ENCODE data around the gene SENP3. TPM values are rescaled to one million over a fixed set of nuclear protein-coding genes. Genes with fewer than 3 reads are reported as not detected.
A peak's percentile ranks its signal among the peaks of the same experiment; 100 is the strongest.

Gene SENP3
- total RNA-seq = 54.2 TPM
- polyA plus RNA-seq = 44.7 TPM
- long read RNA-seq, donor 1, transcript SENP3-205 (1 exons, 527 nt) = major isoform, 17 of 17 reads
- long read RNA-seq, donor 1, partial matches to known transcripts = 0 of 17 reads
- long read RNA-seq, donor 1, other reads (novel, unspliced or antisense) = 0 of 17 reads
- long read RNA-seq, donor 2 = 0 reads
- long read RNA-seq, donor 3, transcript SENP3-201 (11 exons, 2,611 nt) = minor isoform, 9 of 137 reads
- long read RNA-seq, donor 3, transcript SENP3-205 (1 exons, 527 nt) = major isoform, 114 of 137 reads
- long read RNA-seq, donor 3, partial matches to known transcripts = 13 of 137 reads
- long read RNA-seq, donor 3, other reads (novel, unspliced or antisense) = 0 of 137 reads
- long read RNA-seq, donor 4, transcript SENP3-205 (1 exons, 527 nt) = major isoform, 47 of 47 reads
- long read RNA-seq, donor 4, partial matches to known transcripts = 0 of 47 reads
- long read RNA-seq, donor 4, other reads (novel, unspliced or antisense) = 0 of 47 reads
- long read RNA-seq, donor 5, transcript SENP3-201 (11 exons, 2,611 nt) = minor isoform, 9 of 182 reads
- long read RNA-seq, donor 5, transcript SENP3-205 (1 exons, 527 nt) = major isoform, 165 of 182 reads
- long read RNA-seq, donor 5, partial matches to known transcripts = 8 of 182 reads
- long read RNA-seq, donor 5, other reads (novel, unspliced or antisense) = 0 of 182 reads
- long read RNA-seq, donor 6, transcript SENP3-205 (1 exons, 527 nt) = major isoform, 28 of 50 reads
- long read RNA-seq, donor 6, transcript SENP3-201 (11 exons, 2,611 nt) = minor isoform, 5 of 50 reads
- long read RNA-seq, donor 6, partial matches to known transcripts = 12 of 50 reads
- long read RNA-seq, donor 6, other reads (novel, unspliced or antisense) = 5 of 50 reads
- long read RNA-seq, donor 7, transcript SENP3-205 (1 exons, 527 nt) = major isoform, 30 of 43 reads
- long read RNA-seq, donor 7, partial matches to known transcripts = 7 of 43 reads
- long read RNA-seq, donor 7, other reads (novel, unspliced or antisense) = 6 of 43 reads
- long read RNA-seq, donor 8, transcript SENP3-205 (1 exons, 527 nt) = major isoform, 23 of 25 reads
- long read RNA-seq, donor 8, partial matches to known transcripts = 0 of 25 reads
- long read RNA-seq, donor 8, other reads (novel, unspliced or antisense) = 0 of 25 reads
- long read RNA-seq, donor 9, transcript SENP3-205 (1 exons, 527 nt) = major isoform, 58 of 60 reads
- long read RNA-seq, donor 9, partial matches to known transcripts = 0 of 60 reads
- long read RNA-seq, donor 9, other reads (novel, unspliced or antisense) = 0 of 60 reads
- long read RNA-seq, donor 10, transcript SENP3-205 (1 exons, 527 nt) = major isoform, 36 of 44 reads
- long read RNA-seq, donor 10, partial matches to known transcripts = 5 of 44 reads
- long read RNA-seq, donor 10, other reads (novel, unspliced or antisense) = 0 of 44 reads

DNA sequence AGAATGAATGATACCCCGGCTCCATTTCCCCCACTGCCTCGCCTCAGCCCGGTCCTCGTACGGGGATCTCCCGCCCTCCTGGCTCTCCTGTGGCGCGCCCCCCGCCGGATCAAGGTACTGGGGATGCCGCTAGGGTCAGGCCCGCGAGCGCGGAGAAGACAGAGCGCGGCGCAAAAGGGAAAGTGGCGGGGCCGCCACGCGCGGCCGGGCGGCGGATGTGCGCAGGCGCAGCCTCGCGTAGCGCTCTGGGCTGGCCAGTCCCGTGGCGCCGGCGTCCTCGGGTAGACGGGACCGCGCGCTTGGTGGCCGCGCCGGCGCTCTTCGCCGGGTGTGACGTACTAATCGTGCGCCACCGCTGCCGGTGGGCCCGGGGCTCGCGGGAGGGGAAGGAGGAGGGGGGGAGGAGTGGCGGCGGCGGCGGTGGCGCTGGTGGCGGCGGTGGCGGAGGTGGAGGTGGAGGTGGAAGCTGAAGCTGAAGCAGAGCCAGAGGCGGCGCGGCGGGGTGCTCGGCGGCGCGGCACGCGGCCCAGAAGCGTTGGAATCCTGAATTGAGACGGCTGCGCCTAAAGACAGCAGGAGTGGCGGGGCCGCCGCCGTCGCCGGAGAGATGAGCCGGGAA is at the start of gene SENP3:
Gene SENP3 (plus strand): TSS at position 331 of the 619 bp plus-strand sequence. CDS start 1,158 bp downstream, outside the sequence.
- DNase-seq (ENCODE audit: low read depth in 6 of 9, low spot score in 9 of 9) = peak in 8 of 9 donors; percentile 65 to 91 (median 81)
- WGBS = under 1% methylated on average over 82 of the region's 82 CpGs
- peak within 1 kb of the TSS; percentile 69 to 82 for H3K4me3 ChIP-seq (ENCODE audit: low read length in 2 of 2)
- peak within 1 kb of the TSS; percentile 92 to 93 for H3K27ac ChIP-seq (ENCODE audit: low read depth in 1 of 2, low read length in 1 of 2)
- peaks cover 30 to 59% of the 10 kb centered on the region in 2 donors for H3K4me1 ChIP-seq (ENCODE audit: control insufficient read depth in 2 of 2, insufficient read depth in 2 of 2, low read length in 2 of 2)
- H3K27me3 ChIP-seq (ENCODE audit: control insufficient read depth in 2 of 2, insufficient read depth in 1 of 2, low read length in 1 of 2) = peaks cover 0 to 20% of the 10 kb centered on the region in 2 donors
- H3K36me3 ChIP-seq (ENCODE audit: control insufficient read depth in 2 of 2, insufficient read depth in 2 of 2, low read length in 1 of 2) = peaks cover 23 to 36% of the 10 kb centered on the region in 2 donors
- peaks cover 0 to 8% of the 10 kb centered on the region in 2 donors for H3K9me3 ChIP-seq (ENCODE audit: control insufficient read depth in 2 of 2, insufficient read depth in 1 of 2, low read length in 1 of 2)

GRCh38 chr17:7512105-7512504 is 49.6 kb upstream of the SENP3 start:
- no peaks in the 10 kb centered on the region for H3K4me1 ChIP-seq (ENCODE audit: control insufficient read depth in 2 of 2, insufficient read depth in 2 of 2, low read length in 2 of 2)
- H3K27me3 ChIP-seq (ENCODE audit: control insufficient read depth in 2 of 2, insufficient read depth in 1 of 2, low read length in 1 of 2) = no peaks in the 10 kb centered on the region
- H3K27ac ChIP-seq (ENCODE audit: low read depth in 1 of 2, low read length in 1 of 2) = no peak overlapping the region
- no peak for DNase-seq (ENCODE audit: low read depth in 6 of 9, low spot score in 9 of 9)
- H3K9me3 ChIP-seq (ENCODE audit: control insufficient read depth in 2 of 2, insufficient read depth in 1 of 2, low read length in 1 of 2) = no peaks in the 10 kb centered on the region
- no peak overlapping the region for H3K4me3 ChIP-seq (ENCODE audit: low read length in 2 of 2)
- WGBS = 98% methylated on average over 15 of the region's 15 CpGs
- H3K36me3 ChIP-seq (ENCODE audit: control insufficient read depth in 2 of 2, insufficient read depth in 2 of 2, low read length in 1 of 2) = peaks cover 72 to 80% of the 10 kb centered on the region in 2 donors

DNA sequence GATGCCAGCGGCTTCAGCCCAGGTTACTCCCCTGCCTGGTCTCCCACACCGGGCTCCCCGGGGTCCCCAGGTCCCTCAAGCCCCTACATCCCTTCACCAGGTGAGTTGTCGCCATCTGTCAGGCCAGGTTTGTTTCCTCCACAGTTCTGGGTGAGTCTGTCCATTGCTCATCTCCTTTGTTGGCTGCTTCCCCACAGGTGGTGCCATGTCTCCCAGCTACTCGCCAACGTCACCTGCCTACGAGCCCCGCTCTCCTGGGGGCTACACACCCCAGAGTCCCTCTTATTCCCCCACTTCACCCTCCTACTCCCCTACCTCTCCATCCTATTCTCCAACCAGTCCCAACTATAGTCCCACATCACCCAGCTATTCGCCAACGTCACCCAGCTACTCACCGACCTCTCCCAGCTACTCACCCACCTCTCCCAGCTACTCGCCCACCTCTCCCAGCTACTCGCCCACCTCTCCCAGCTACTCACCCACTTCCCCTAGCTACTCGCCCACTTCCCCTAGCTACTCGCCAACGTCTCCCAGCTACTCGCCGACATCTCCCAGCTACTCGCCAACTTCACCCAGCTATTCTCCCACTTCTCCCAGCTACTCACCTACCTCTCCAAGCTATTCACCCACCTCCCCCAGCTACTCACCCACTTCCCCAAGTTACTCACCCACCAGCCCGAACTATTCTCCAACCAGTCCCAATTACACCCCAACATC is 48.7 kb upstream of the SENP3 start:
- 95% methylated on average over 20 of the region's 20 CpGs for WGBS
- no peak overlapping the region for H3K4me3 ChIP-seq (ENCODE audit: low read length in 2 of 2)
- no peak overlapping the region for H3K27ac ChIP-seq (ENCODE audit: low read depth in 1 of 2, low read length in 1 of 2)
- H3K27me3 ChIP-seq (ENCODE audit: control insufficient read depth in 2 of 2, insufficient read depth in 1 of 2, low read length in 1 of 2) = no peaks in the 10 kb centered on the region
- H3K4me1 ChIP-seq (ENCODE audit: control insufficient read depth in 2 of 2, insufficient read depth in 2 of 2, low read length in 2 of 2) = no peaks in the 10 kb centered on the region
- H3K36me3 ChIP-seq (ENCODE audit: control insufficient read depth in 2 of 2, insufficient read depth in 2 of 2, low read length in 1 of 2) = peaks cover 67 to 73% of the 10 kb centered on the region in 2 donors
- DNase-seq (ENCODE audit: low read depth in 6 of 9, low spot score in 9 of 9) = no peak
- H3K9me3 ChIP-seq (ENCODE audit: control insufficient read depth in 2 of 2, insufficient read depth in 1 of 2, low read length in 1 of 2) = no peaks in the 10 kb centered on the region

- DNase-seq (ENCODE audit: low read depth in 6 of 9, low spot score in 9 of 9) = no peak
- Histone ChIP-seq H3K27ac (ENCODE audit: low read depth in 1 of 2, low read length in 1 of 2) (no peak overlapping the region), H3K4me1 (ENCODE audit: control insufficient read depth in 2 of 2, insufficient read depth in 2 of 2, low read length in 2 of 2) (no peaks in the 10 kb centered on the region), H3K4me3 (ENCODE audit: low read length in 2 of 2) (no peak overlapping the region), H3K9me3 (ENCODE audit: control insufficient read depth in 2 of 2, insufficient read depth in 1 of 2, low read length in 1 of 2) (no peaks in the 10 kb centered on the region), H3K27me3 (ENCODE audit: control insufficient read depth in 2 of 2, insufficient read depth in 1 of 2, low read length in 1 of 2) (no peaks in the 10 kb centered on the region), H3K36me3 (ENCODE audit: control insufficient read depth in 2 of 2, insufficient read depth in 2 of 2, low read length in 1 of 2) (peaks cover 58 to 63% of the 10 kb centered on the region in 2 donors)
- 95% methylated on average over 17 of the region's 17 CpGs for WGBS
These were observed 47.8 kb upstream of the SENP3 start for GRCh38 chr17:7513850-7514419.

GRCh38 chr17:7515911-7516610 is 45.7 kb upstream of the SENP3 start:
- H3K9me3 ChIP-seq (ENCODE audit: control insufficient read depth in 2 of 2, insufficient read depth in 1 of 2, low read length in 1 of 2) = no peaks in the 10 kb centered on the region
- no peaks in the 10 kb centered on the region for H3K27me3 ChIP-seq (ENCODE audit: control insufficient read depth in 2 of 2, insufficient read depth in 1 of 2, low read length in 1 of 2)
- DNase-seq (ENCODE audit: low read depth in 6 of 9, low spot score in 9 of 9) = no peak
- peaks cover 37 to 42% of the 10 kb centered on the region in 2 donors for H3K36me3 ChIP-seq (ENCODE audit: control insufficient read depth in 2 of 2, insufficient read depth in 2 of 2, low read length in 1 of 2)
- no peak overlapping the region for H3K4me3 ChIP-seq (ENCODE audit: low read length in 2 of 2)
- WGBS = 92% methylated on average over 13 of the region's 13 CpGs
- H3K4me1 ChIP-seq (ENCODE audit: control insufficient read depth in 2 of 2, insufficient read depth in 2 of 2, low read length in 2 of 2) = no peaks in the 10 kb centered on the region
- H3K27ac ChIP-seq (ENCODE audit: low read depth in 1 of 2, low read length in 1 of 2) = no peak overlapping the region

- peaks cover 0 to 18% of the 10 kb centered on the region in 2 donors for H3K9me3 ChIP-seq (ENCODE audit: control insufficient read depth in 2 of 2, insufficient read depth in 1 of 2, low read length in 1 of 2)
- H3K4me3 ChIP-seq (ENCODE audit: low read length in 2 of 2) = no peak overlapping the region
- WGBS = 63% methylated on average over 10 of the region's 10 CpGs
- no peak for DNase-seq (ENCODE audit: low read depth in 6 of 9, low spot score in 9 of 9)
- no peaks in the 10 kb centered on the region for H3K27me3 ChIP-seq (ENCODE audit: control insufficient read depth in 2 of 2, insufficient read depth in 1 of 2, low read length in 1 of 2)
- H3K27ac ChIP-seq (ENCODE audit: low read depth in 1 of 2, low read length in 1 of 2) = no peak overlapping the region
- no peaks in the 10 kb centered on the region for H3K36me3 ChIP-seq (ENCODE audit: control insufficient read depth in 2 of 2, insufficient read depth in 2 of 2, low read length in 1 of 2)
- H3K4me1 ChIP-seq (ENCODE audit: control insufficient read depth in 2 of 2, insufficient read depth in 2 of 2, low read length in 2 of 2) = no peaks in the 10 kb centered on the region
These were observed 38.7 kb upstream of the SENP3 start for GRCh38 chr17:7523033-7523432.

- DNase-seq (ENCODE audit: low read depth in 6 of 9, low spot score in 9 of 9) = no peak
- no peaks in the 10 kb centered on the region for H3K4me1 ChIP-seq (ENCODE audit: control insufficient read depth in 2 of 2, insufficient read depth in 2 of 2, low read length in 2 of 2)
- no peaks in the 10 kb centered on the region for H3K27me3 ChIP-seq (ENCODE audit: control insufficient read depth in 2 of 2, insufficient read depth in 1 of 2, low read length in 1 of 2)
- H3K4me3 ChIP-seq (ENCODE audit: low read length in 2 of 2) = no peak overlapping the region
- H3K36me3 ChIP-seq (ENCODE audit: control insufficient read depth in 2 of 2, insufficient read depth in 2 of 2, low read length in 1 of 2) = no peaks in the 10 kb centered on the region
- H3K9me3 ChIP-seq (ENCODE audit: control insufficient read depth in 2 of 2, insufficient read depth in 1 of 2, low read length in 1 of 2) = peaks cover 0 to 36% of the 10 kb centered on the region in 2 donors
- no peak overlapping the region for H3K27ac ChIP-seq (ENCODE audit: low read depth in 1 of 2, low read length in 1 of 2)
These were observed 32.9 kb upstream of the SENP3 start for GRCh38 chr17:7528842-7529241.
